ENCODE measurements around the gene NFYC. TPM values are rescaled to one million over a fixed set of nuclear protein-coding genes. Genes with fewer than 3 reads are reported as not detected.

NFYC gene
- total RNA-seq, 1 donor from 2014 or later = 38.0 TPM

GRCh38 chr1:40810927-40811326 is 119.4 kb downstream of the NFYC start:
- Histone ChIP-seq H3K79me2 (ENCODE audit: low read depth) (no peaks in the 10 kb centered on the region), H3K27ac (no peak overlapping the region), H3K4me3 (no peak overlapping the region), H2AFZ (replicated peaks) (no peak overlapping the region), H3K4me1 (peaks cover 8% of the 10 kb centered on the region), H3F3A (ENCODE audit: low read depth) (no peaks in the 10 kb centered on the region), H3K4me2 (no peak overlapping the region), H3K27me3 (peaks cover 10% of the 10 kb centered on the region), H3K36me3 (no peaks in the 10 kb centered on the region), H3K9ac (no peak overlapping the region), H3K9me3 (ENCODE audit: low read depth) (no peaks in the 10 kb centered on the region), H4K20me1 (ENCODE audit: low read depth) (no peaks in the 10 kb centered on the region)
- no peak for DNase-seq (ENCODE audit: low spot score)
- Mint-ChIP-seq H3K27ac (peak overlapping the region; percentile 48), H3K27me3 (ENCODE audit: insufficient read depth, low read depth) (peaks cover 18% of the 10 kb centered on the region), H3K9me3 (no peaks in the 10 kb centered on the region), H3K4me3 (no peak overlapping the region), H3K36me3 (no peaks in the 10 kb centered on the region), H3K4me1 (peaks cover 47% of the 10 kb centered on the region)
- TF ChIP-seq EZH2 (IDR thresholded peaks at IDR 0.05) (no peak), EZH2phosphoT487 (IDR thresholded peaks at IDR 0.05) (no peak)
- TF ChIP-seq, protein P1, sequence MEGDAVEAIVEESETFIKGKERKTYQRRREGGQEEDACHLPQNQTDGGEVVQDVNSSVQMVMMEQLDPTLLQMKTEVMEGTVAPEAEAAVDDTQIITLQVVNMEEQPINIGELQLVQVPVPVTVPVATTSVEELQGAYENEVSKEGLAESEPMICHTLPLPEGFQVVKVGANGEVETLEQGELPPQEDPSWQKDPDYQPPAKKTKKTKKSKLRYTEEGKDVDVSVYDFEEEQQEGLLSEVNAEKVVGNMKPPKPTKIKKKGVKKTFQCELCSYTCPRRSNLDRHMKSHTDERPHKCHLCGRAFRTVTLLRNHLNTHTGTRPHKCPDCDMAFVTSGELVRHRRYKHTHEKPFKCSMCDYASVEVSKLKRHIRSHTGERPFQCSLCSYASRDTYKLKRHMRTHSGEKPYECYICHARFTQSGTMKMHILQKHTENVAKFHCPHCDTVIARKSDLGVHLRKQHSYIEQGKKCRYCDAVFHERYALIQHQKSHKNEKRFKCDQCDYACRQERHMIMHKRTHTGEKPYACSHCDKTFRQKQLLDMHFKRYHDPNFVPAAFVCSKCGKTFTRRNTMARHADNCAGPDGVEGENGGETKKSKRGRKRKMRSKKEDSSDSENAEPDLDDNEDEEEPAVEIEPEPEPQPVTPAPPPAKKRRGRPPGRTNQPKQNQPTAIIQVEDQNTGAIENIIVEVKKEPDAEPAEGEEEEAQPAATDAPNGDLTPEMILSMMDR (IDR thresholded peaks at IDR 0.05) = no peak

DNA sequence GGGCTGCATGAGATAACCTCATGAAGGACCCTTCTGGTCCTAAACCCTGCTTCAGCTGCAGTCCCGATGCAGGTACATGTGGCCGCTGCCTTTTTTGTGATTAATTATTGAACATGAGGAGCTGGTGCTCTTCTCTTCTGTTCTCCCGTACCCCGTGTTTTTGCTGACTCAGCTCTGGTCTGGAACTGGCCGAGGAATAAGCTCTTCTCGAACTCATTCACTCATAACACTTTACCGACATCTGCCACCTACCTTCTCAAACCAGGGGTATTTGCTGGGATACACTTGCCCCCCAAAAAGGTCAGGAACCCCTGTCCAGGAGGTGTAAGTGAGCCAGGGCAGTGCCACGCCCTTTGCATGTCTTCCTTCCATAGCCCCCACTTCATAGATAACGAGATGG is 123.9 kb downstream of the NFYC start:
- Mint-ChIP-seq H3K27me3 (ENCODE audit: insufficient read depth, low read depth) (peaks cover 13% of the 10 kb centered on the region), H3K4me3 (no peak overlapping the region), H3K4me1 (peaks cover 33% of the 10 kb centered on the region), H3K27ac (no peak overlapping the region), H3K36me3 (no peaks in the 10 kb centered on the region), H3K9me3 (no peaks in the 10 kb centered on the region)
- DNase-seq (ENCODE audit: low spot score) = no peak
- Histone ChIP-seq H4K20me1 (ENCODE audit: low read depth) (peaks cover 9% of the 10 kb centered on the region), H3K9me3 (ENCODE audit: low read depth) (no peaks in the 10 kb centered on the region), H3K4me1 (peaks cover 9% of the 10 kb centered on the region), H3K27me3 (peaks cover 52% of the 10 kb centered on the region), H3K4me2 (no peak overlapping the region), H3K79me2 (ENCODE audit: low read depth) (no peaks in the 10 kb centered on the region), H3K4me3 (no peak overlapping the region), H3K36me3 (no peaks in the 10 kb centered on the region), H3K27ac (no peak overlapping the region), H3F3A (ENCODE audit: low read depth) (peaks cover 6% of the 10 kb centered on the region), H2AFZ (replicated peaks) (no peak overlapping the region), H3K9ac (no peak overlapping the region)
- TF ChIP-seq, protein P1 (IDR thresholded peaks at IDR 0.05) = no peak
- TF ChIP-seq EZH2 (IDR thresholded peaks at IDR 0.05) (no peak), EZH2phosphoT487 (IDR thresholded peaks at IDR 0.05) (no peak)

DNA sequence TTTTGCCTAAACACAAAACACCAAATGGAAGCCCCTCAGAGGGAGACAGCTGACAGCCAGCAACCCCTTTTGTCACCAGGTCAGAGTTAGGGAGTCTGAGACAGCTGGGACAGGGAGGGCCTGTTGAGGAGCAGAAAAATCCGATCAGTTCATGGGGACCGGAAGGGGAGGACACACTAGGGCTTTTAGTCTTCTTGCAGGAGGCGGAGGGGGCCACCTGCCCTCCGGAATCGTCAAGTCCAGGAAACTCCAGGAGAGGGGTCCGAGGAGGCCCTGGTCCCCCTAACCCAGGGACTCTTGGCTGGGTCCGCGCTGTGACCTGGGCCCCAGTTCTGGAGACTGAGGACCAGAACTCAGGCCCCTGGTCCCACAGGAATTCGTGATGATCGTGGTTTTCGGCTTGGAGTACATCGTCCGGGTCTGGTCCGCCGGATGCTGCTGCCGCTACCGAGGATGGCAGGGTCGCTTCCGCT is 126.3 kb downstream of the NFYC start:
- no peak for DNase-seq (ENCODE audit: low spot score)
- H3K4me2 ChIP-seq = peak overlapping the region; percentile 84
- H3K27me3 ChIP-seq = peaks cover 57% of the 10 kb centered on the region
- H3K4me3 ChIP-seq = peak overlapping the region; percentile 51
- H2AFZ ChIP-seq (replicated peaks) = peak overlapping the region; percentile 75
- H3K4me1 Mint-ChIP-seq = peaks cover 26% of the 10 kb centered on the region
- no peak overlapping the region for H3K9ac ChIP-seq
- H3K27ac ChIP-seq = no peak overlapping the region
- no peaks in the 10 kb centered on the region for H3K36me3 Mint-ChIP-seq
- no peaks in the 10 kb centered on the region for H3K36me3 ChIP-seq
- peaks cover 11% of the 10 kb centered on the region for H4K20me1 ChIP-seq (ENCODE audit: low read depth)
- H3K79me2 ChIP-seq (ENCODE audit: low read depth) = no peaks in the 10 kb centered on the region
- H3F3A ChIP-seq (ENCODE audit: low read depth) = peaks cover 6% of the 10 kb centered on the region
- peaks cover 9% of the 10 kb centered on the region for H3K4me1 ChIP-seq
- no peak overlapping the region for H3K27ac Mint-ChIP-seq
- no peaks in the 10 kb centered on the region for H3K9me3 ChIP-seq (ENCODE audit: low read depth)
- H3K9me3 Mint-ChIP-seq = no peaks in the 10 kb centered on the region
- TF ChIP-seq EZH2phosphoT487 (IDR thresholded peaks at IDR 0.05) = no peak
- peaks cover 10% of the 10 kb centered on the region for H3K27me3 Mint-ChIP-seq (ENCODE audit: insufficient read depth, low read depth)
- peak overlapping the region; percentile 80 for H3K4me3 Mint-ChIP-seq

DNA sequence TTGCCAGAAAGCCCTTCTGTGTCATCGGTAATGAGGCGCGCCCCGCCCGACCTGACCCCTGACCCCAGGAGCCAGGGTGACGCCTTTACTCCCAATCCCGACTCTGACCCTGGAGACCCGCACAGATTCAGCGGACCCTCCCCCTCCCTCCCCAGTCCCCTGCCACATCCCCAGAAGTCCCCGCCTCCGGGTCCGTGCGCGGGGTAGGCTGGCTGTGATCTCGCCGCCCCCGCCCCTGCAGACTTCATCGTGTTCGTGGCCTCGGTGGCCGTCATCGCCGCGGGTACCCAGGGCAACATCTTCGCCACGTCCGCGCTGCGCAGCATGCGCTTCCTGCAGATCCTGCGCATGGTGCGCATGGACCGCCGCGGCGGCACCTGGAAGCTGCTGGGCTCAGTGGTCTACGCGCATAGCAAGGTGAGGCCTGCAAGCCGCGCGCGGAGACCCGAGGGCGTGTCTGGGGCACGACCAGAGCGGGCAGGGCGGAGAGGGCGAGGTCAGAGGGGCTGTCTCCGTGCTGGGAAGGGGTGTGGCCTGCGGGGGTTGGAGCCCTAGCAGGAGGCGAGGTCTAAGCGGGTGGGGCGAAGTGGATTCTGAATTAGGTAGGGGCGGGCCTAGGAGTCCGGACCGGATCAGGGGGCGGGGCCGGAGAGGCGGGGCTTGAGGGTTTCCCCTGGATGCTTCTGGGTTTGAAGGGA is 126.9 kb downstream of the NFYC start:
- peaks cover 7% of the 10 kb centered on the region for H3K27me3 Mint-ChIP-seq (ENCODE audit: insufficient read depth, low read depth)

More for the DNA sequence above, 126.9 kb downstream of the NFYC start:
- Histone ChIP-seq H3K4me2 (peak overlapping the region; percentile 84), H3F3A (ENCODE audit: low read depth) (peaks cover 6% of the 10 kb centered on the region), H3K9me3 (ENCODE audit: low read depth) (no peaks in the 10 kb centered on the region), H2AFZ (replicated peaks) (peak overlapping the region; percentile 75), H3K79me2 (ENCODE audit: low read depth) (no peaks in the 10 kb centered on the region), H3K4me1 (peaks cover 9% of the 10 kb centered on the region), H3K36me3 (no peaks in the 10 kb centered on the region), H3K27ac (no peak overlapping the region), H3K27me3 (peaks cover 63% of the 10 kb centered on the region), H4K20me1 (ENCODE audit: low read depth) (peaks cover 11% of the 10 kb centered on the region), H3K4me3 (peak overlapping the region; percentile 51), H3K9ac (no peak overlapping the region)
- peak; percentile 66 for TF ChIP-seq EZH2 (IDR thresholded peaks at IDR 0.05)
- TF ChIP-seq, protein P1 (IDR thresholded peaks at IDR 0.05) = no peak
- no peak overlapping the region for H3K27ac Mint-ChIP-seq
- no peaks in the 10 kb centered on the region for H3K9me3 Mint-ChIP-seq
- H3K4me1 Mint-ChIP-seq = peaks cover 24% of the 10 kb centered on the region
- DNase-seq (ENCODE audit: low spot score) = peak; percentile 92
- no peaks in the 10 kb centered on the region for H3K36me3 Mint-ChIP-seq
- peak overlapping the region; percentile 80 for H3K4me3 Mint-ChIP-seq
